KMS-11 (cell line): ENCODE results near the gene PPP2R3A.

ENCODE experiments used
- H2AFZ ChIP-seq: fragments of 200-600 bp; sonication (generic); 2 replicates; pipeline ENCODE4 v1.6.1; 2016; ENCODE audit warnings: antibody characterized with exemption, mixed run types, low read depth
- H3K27ac ChIP-seq: fragments of 200-600 bp; sonication (generic); 2 replicates; pipeline ENCODE4 v1.6.1; 2016; ENCODE audit warnings: mild to moderate bottlenecking, mixed run types
- H3K27me3 ChIP-seq: fragments of 200-600 bp; sonication (generic); 2 replicates; pipeline ENCODE4 v1.6.1; 2017; ENCODE audit warnings: mild to moderate bottlenecking, low read depth, mixed run types, moderate library complexity; ENCODE audit not compliant: insufficient read depth
- H3K36me3 ChIP-seq: fragments of 200-600 bp; sonication (generic); 2 replicates; pipeline ENCODE4 v1.6.1; 2017; ENCODE audit warnings: mild to moderate bottlenecking, mixed run types; ENCODE audit not compliant: insufficient read depth
- H3K4me1 ChIP-seq: fragments of 200-600 bp; sonication (generic); 2 replicates; pipeline ENCODE4 v1.6.1; 2016; ENCODE audit warnings: mild to moderate bottlenecking, low read depth, mixed run types; ENCODE audit not compliant: poor library complexity, severe bottlenecking
- H3K4me2 ChIP-seq: fragments of 200-600 bp; sonication (generic); 2 replicates; pipeline ENCODE4 v1.7.0; 2016; ENCODE audit warnings: mild to moderate bottlenecking, mixed run types
- H3K4me3 ChIP-seq: fragments of 200-600 bp; sonication (generic); IDR thresholded peaks from 2 replicates; pipeline ENCODE4 v1.6.1; 2017; ENCODE audit warnings: low read depth, low read length, mixed read lengths; ENCODE audit not compliant: insufficient read depth
- H3K79me2 ChIP-seq: fragments of 200-600 bp; sonication (generic); 2 replicates; pipeline ENCODE4 v1.6.1; 2016; ENCODE audit warnings: low read depth, mixed run types; ENCODE audit not compliant: insufficient read depth
- H3K9ac ChIP-seq: fragments of 200-600 bp; sonication (generic); 2 replicates; pipeline ENCODE4 v1.6.1; 2016; ENCODE audit warnings: mild to moderate bottlenecking, mixed run types
- H4K20me1 ChIP-seq: fragments of 200-600 bp; sonication (generic); 2 replicates; pipeline ENCODE4 v1.6.1; 2016; ENCODE audit warnings: mild to moderate bottlenecking, mixed run types; ENCODE audit not compliant: insufficient read depth
- TF ChIP-seq, protein P1 (sequence below): fragments of 200-600 bp; sonication (generic); conservative IDR thresholded peaks from 2 replicates; pipeline ENCODE4 v1.6.1; 2017; ENCODE audit warnings: low read depth, mild to moderate bottlenecking, antibody characterized with exemption, low read length, moderate library complexity, mixed read lengths

PPP2R3A gene

GRCh38 chr3:136008732-136009470, 43.4 kb downstream of the PPP2R3A start:
- Histone ChIP-seq H3K27me3 (no peaks in the 10 kb centered on the region), H3K9ac (no peak overlapping the region), H3K4me3 (no peak overlapping the region), H3K27ac (no peak overlapping the region), H3K79me2 (no peaks in the 10 kb centered on the region), H2AFZ (no peak overlapping the region), H3K36me3 (no peaks in the 10 kb centered on the region), H3K4me1 (no peaks in the 10 kb centered on the region), H4K20me1 (no peaks in the 10 kb centered on the region), H3K4me2 (no peak overlapping the region)
- TF ChIP-seq, protein P1, sequence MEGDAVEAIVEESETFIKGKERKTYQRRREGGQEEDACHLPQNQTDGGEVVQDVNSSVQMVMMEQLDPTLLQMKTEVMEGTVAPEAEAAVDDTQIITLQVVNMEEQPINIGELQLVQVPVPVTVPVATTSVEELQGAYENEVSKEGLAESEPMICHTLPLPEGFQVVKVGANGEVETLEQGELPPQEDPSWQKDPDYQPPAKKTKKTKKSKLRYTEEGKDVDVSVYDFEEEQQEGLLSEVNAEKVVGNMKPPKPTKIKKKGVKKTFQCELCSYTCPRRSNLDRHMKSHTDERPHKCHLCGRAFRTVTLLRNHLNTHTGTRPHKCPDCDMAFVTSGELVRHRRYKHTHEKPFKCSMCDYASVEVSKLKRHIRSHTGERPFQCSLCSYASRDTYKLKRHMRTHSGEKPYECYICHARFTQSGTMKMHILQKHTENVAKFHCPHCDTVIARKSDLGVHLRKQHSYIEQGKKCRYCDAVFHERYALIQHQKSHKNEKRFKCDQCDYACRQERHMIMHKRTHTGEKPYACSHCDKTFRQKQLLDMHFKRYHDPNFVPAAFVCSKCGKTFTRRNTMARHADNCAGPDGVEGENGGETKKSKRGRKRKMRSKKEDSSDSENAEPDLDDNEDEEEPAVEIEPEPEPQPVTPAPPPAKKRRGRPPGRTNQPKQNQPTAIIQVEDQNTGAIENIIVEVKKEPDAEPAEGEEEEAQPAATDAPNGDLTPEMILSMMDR = no peak

DNA sequence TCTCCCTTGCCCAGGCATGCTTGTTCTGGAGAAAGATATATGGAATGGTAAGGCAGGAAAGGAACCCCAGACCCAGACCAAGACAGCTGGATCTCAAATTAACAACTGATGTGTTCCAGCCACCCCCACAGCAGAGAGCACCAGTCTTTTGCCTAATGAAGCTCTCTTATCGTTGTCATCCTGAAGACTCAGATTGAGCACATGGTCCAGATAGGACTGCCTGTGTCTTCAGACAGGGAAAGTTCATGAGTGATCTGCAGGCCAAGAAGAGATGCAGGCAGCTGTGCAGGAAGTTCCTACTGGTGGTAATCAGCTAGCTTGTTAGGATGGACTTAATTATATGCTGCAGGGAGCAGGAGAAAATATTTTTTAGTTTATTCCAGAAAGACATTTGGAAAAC, 53.3 kb downstream of the PPP2R3A start:
- H3K4me2 ChIP-seq = no peak overlapping the region
- no peak overlapping the region for H3K9ac ChIP-seq
- H3K27ac ChIP-seq = no peak overlapping the region
- no peak overlapping the region for H2AFZ ChIP-seq
- H3K4me3 ChIP-seq = no peak overlapping the region
- H3K4me1 ChIP-seq = no peaks in the 10 kb centered on the region
- TF ChIP-seq, protein P1 = no peak
- H3K27me3 ChIP-seq = no peaks in the 10 kb centered on the region
- no peaks in the 10 kb centered on the region for H3K36me3 ChIP-seq
- H4K20me1 ChIP-seq = no peaks in the 10 kb centered on the region
- no peaks in the 10 kb centered on the region for H3K79me2 ChIP-seq

- Histone ChIP-seq H3K79me2 (no peaks in the 10 kb centered on the region), H3K27ac (no peak overlapping the region), H3K4me2 (no peak overlapping the region), H3K27me3 (no peaks in the 10 kb centered on the region), H3K36me3 (no peaks in the 10 kb centered on the region), H3K4me3 (no peak overlapping the region), H4K20me1 (no peaks in the 10 kb centered on the region), H3K9ac (no peak overlapping the region), H2AFZ (no peak overlapping the region), H3K4me1 (no peaks in the 10 kb centered on the region)
- TF ChIP-seq, protein P1 = no peak
Observed at GRCh38 chr3:136021803-136022202, 56.3 kb downstream of the PPP2R3A start.

DNA sequence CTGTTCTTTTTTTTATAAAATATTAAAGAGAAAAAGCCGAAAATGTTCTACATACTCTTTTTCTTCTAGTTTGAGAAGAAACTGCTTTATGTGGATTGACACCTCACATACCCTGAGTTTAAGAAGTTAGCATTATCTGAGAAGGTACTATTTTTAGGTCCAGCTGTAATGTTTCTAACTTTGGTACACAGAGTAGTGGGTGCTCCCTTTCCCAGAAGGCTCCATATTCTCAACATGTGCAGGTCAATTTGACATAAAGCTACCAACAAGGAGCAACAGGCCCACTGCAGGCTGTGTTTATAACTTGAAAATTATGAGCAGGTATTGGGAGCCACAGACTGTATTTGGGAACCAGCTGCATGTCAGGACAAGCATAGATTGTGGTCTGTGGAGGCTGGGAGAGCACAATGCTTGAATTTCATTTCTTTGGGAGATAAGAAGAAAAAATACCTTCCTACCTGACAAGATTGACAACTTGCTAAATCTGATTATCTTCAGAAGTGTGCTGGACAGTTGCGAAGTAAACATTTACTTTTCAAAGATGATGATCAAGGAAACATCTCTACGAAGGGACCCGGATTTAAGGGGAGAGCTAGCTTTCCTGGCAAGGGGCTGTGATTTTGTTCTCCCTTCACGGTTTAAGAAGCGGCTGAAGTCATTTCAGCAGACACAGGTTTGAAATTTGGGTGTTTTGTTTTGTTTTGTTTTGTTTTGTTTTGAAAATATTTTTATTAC, 57.2 kb downstream of the PPP2R3A start:
- TF ChIP-seq, protein P1 = no peak
- H3K79me2 ChIP-seq = no peaks in the 10 kb centered on the region
- no peaks in the 10 kb centered on the region for H3K4me1 ChIP-seq
- no peak overlapping the region for H3K27ac ChIP-seq
- no peak overlapping the region for H2AFZ ChIP-seq
- H3K36me3 ChIP-seq = no peaks in the 10 kb centered on the region
- H3K27me3 ChIP-seq = no peaks in the 10 kb centered on the region
- no peak overlapping the region for H3K4me3 ChIP-seq
- no peaks in the 10 kb centered on the region for H4K20me1 ChIP-seq
- no peak overlapping the region for H3K9ac ChIP-seq
- H3K4me2 ChIP-seq = no peak overlapping the region
